Liver (tissue), 3 donors: ENCODE results near the gene PIGP.

Experiments used
- RAD21 ChIP-seq, 2 donors: IDR thresholded peaks; 2 replicates each; pipeline ENCODE4 v1.6.1; 2016; ENCODE audit warnings: antibody characterized with exemption in 2 of 2, mild to moderate bottlenecking in 2 of 2
- RXRA ChIP-seq, 2 donors: IDR thresholded peaks; 2 replicates each; pipeline ENCODE4 v1.6.1; 2017 to 2018; ENCODE audit warnings: antibody characterized with exemption in 2 of 2, mild to moderate bottlenecking in 1 of 2
- SP1 ChIP-seq: IDR thresholded peaks from 2 replicates; pipeline ENCODE4 v1.6.1; 2018; ENCODE audit warnings: antibody characterized with exemption, mild to moderate bottlenecking
- TAF1 ChIP-seq: conservative IDR thresholded peaks from 2 replicates; pipeline ENCODE4 v1.6.1; 2016; ENCODE audit warnings: antibody characterized with exemption, mild to moderate bottlenecking
- TF ChIP-seq, protein P1 (sequence below): fragments of 150-350 bp; IDR thresholded peaks from 2 replicates; pipeline ENCODE4 v1.5.1; 2017; ENCODE audit warnings: improper control_type of control experiment, low read depth, low read length; ENCODE audit not compliant: missing input control
- TF ChIP-seq, protein P2 (sequence below): IDR thresholded peaks from 2 replicates; pipeline ENCODE4 v1.6.1; 2016; ENCODE audit warnings: antibody characterized with exemption, mild to moderate bottlenecking
- donor health status: healthy.
- donor health status: healthy.

DNA sequence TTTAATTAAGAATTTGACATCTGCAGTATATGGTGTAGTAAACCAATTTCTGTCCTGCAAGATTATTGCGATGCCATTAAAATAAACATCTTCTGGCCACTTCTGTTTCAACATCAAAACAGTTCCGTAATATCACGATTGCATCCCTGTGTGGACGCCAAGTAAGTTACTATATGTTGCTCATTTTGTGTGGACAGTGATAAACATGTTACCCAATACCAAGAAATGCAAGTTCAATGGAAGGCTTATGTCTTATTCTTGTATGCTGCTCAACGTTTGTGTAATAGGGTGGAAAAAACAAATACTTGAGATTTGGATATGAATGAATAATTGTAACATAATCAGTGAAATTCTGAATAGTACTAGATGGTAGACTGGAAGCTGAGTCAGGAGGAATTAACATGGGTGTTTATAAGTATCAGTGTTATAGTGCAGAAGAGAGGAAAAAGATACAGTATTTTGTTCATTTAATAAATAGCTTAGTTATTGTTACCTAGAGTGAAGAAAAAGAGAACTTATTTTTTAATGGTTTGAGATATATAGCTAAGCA lies 15.4 kb upstream of the PIGP start:
- no peak for TF ChIP-seq TAF1
- TF ChIP-seq, protein P1, sequence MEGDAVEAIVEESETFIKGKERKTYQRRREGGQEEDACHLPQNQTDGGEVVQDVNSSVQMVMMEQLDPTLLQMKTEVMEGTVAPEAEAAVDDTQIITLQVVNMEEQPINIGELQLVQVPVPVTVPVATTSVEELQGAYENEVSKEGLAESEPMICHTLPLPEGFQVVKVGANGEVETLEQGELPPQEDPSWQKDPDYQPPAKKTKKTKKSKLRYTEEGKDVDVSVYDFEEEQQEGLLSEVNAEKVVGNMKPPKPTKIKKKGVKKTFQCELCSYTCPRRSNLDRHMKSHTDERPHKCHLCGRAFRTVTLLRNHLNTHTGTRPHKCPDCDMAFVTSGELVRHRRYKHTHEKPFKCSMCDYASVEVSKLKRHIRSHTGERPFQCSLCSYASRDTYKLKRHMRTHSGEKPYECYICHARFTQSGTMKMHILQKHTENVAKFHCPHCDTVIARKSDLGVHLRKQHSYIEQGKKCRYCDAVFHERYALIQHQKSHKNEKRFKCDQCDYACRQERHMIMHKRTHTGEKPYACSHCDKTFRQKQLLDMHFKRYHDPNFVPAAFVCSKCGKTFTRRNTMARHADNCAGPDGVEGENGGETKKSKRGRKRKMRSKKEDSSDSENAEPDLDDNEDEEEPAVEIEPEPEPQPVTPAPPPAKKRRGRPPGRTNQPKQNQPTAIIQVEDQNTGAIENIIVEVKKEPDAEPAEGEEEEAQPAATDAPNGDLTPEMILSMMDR = no peak
- TF ChIP-seq SP1 = no peak
- TF ChIP-seq RAD21 (IDR thresholded peaks at IDR 0.05) = no peak
- TF ChIP-seq, protein P2, sequence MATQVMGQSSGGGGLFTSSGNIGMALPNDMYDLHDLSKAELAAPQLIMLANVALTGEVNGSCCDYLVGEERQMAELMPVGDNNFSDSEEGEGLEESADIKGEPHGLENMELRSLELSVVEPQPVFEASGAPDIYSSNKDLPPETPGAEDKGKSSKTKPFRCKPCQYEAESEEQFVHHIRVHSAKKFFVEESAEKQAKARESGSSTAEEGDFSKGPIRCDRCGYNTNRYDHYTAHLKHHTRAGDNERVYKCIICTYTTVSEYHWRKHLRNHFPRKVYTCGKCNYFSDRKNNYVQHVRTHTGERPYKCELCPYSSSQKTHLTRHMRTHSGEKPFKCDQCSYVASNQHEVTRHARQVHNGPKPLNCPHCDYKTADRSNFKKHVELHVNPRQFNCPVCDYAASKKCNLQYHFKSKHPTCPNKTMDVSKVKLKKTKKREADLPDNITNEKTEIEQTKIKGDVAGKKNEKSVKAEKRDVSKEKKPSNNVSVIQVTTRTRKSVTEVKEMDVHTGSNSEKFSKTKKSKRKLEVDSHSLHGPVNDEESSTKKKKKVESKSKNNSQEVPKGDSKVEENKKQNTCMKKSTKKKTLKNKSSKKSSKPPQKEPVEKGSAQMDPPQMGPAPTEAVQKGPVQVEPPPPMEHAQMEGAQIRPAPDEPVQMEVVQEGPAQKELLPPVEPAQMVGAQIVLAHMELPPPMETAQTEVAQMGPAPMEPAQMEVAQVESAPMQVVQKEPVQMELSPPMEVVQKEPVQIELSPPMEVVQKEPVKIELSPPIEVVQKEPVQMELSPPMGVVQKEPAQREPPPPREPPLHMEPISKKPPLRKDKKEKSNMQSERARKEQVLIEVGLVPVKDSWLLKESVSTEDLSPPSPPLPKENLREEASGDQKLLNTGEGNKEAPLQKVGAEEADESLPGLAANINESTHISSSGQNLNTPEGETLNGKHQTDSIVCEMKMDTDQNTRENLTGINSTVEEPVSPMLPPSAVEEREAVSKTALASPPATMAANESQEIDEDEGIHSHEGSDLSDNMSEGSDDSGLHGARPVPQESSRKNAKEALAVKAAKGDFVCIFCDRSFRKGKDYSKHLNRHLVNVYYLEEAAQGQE = no peak
- no peak for TF ChIP-seq RXRA (IDR thresholded peaks at IDR 0.05)
